Central memory CD8-positive, alpha-beta T cell (primary cell): ENCODE results near the gene SYNPR.
"Not testable (repeated sequence)": the region's sequence is repeated elsewhere in the genome, so short reads cannot be mapped to it uniquely, and the experiment has no call there.

Experiments
- ATAC-seq: fragments of 150-1000 bp; cut with Tn5 transposase; replicated peaks from 2 replicates; pipeline ENCODE4 v1.10.0; 2022; ENCODE audit warnings: mild to moderate bottlenecking, moderate FRiP score, moderate number of reproducible peaks; ENCODE audit not compliant: poor library complexity, severe bottlenecking; ENCODE audit errors: extremely low read depth
- DNase-seq, 2 donors: peaks; one replicate each; pipeline ENCODE4 v3.0.0; 2021; ENCODE audit warnings: low spot score in 2 of 2
- H3K27ac Mint-ChIP-seq: one replicate; pipeline ENCODE4 v1.8.0; 2022; ENCODE audit warnings: low read depth, mild to moderate bottlenecking, moderate library complexity, mixed read lengths
- H3K27me3 Mint-ChIP-seq: one replicate; pipeline ENCODE4 v1.8.0; 2022; ENCODE audit warnings: mixed read lengths
- H3K36me3 Mint-ChIP-seq: one replicate; pipeline ENCODE4 v1.8.0; 2022; ENCODE audit warnings: mild to moderate bottlenecking, moderate library complexity, mixed read lengths; ENCODE audit not compliant: insufficient read depth
- H3K4me1 Mint-ChIP-seq: one replicate; pipeline ENCODE4 v1.8.0; 2022; ENCODE audit warnings: mixed read lengths
- H3K4me3 Mint-ChIP-seq: one replicate; pipeline ENCODE4 v1.8.0; 2022; ENCODE audit warnings: mild to moderate bottlenecking, moderate library complexity, mixed read lengths
- H3K9me3 Mint-ChIP-seq: one replicate; pipeline ENCODE4 v1.8.0; 2022; ENCODE audit warnings: mixed read lengths

The SYNPR gene

DNA sequence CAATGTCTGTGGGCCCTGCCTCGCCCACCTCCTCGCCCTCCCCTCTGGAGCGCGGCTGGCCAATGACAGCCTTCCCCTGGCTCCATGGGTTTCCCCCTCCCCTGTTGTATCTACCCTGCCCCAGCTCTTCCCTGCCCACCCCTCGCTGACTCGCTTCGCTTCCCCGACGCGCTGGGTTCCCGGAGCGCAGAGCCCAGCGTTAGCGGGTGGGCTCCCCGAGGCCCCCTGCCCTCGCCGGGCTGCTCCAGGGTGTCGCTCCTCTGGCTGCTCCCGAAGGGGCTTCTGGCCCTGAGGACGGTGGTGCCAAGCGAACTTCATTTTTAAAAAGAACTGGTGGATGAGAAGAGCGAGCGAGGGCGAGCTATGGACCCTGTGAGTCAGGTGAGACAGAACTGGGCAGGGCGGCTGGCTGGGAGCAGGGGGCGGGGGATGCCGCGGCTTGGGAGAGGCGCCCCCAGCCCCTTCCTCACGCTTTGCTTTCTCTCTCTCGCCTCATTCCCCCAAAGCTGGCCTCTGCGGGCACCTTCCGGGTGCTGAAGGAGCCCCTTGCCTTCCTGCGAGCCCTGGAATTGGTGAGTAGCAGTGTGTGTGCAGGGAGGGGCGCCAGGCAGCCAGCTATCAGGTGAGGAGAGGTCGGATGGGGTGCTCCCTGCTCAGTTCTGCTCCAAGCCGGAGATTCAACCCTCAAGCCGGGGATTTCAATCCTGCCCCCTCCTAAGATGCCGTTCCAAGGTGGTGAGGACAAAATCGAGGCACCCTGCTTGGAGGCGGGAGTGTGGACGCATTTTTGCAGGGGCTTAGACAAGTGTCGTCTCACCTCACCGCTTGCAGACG is at the start of gene SYNPR:
SYNPR (plus strand) TSS at position 138 of the 834 bp plus-strand sequence.
- Mint-ChIP-seq H3K27me3 (peaks cover 16% of the 10 kb centered on the region), H3K4me3 (no peak within 1 kb of the TSS), H3K9me3 (peaks cover 6% of the 10 kb centered on the region), H3K4me1 (peaks cover 4% of the 10 kb centered on the region), H3K27ac (no peak within 1 kb of the TSS), H3K36me3 (no peaks in the 10 kb centered on the region)
- DNase-seq (no peak), ATAC-seq (no peak)

DNA sequence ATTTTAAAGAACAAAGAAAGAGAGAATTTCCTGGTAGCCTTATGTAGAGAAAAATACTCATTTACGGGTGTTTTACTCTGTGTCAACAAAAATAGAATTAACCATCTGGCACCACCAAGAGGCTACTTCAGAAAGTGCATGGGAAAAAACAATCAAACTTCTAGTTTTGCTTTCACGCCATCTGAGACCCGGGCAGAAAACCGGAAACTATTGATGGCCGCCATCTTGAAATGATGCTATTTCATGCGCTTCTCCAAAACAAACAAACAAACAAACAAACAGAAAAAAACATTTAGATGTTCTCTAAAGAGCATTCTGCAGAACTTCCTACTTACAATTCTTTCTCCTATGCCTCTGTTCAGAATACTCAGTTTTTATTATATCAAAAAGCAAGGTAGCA is 49.4 kb upstream of the SYNPR start:
- Mint-ChIP-seq H3K4me3 (no peak overlapping the region), H3K9me3 (peaks cover 6% of the 10 kb centered on the region), H3K27ac (no peak overlapping the region), H3K36me3 (no peaks in the 10 kb centered on the region), H3K4me1 (no peaks in the 10 kb centered on the region), H3K27me3 (no peaks in the 10 kb centered on the region)
- no peak for DNase-seq
- no peak for ATAC-seq

DNA sequence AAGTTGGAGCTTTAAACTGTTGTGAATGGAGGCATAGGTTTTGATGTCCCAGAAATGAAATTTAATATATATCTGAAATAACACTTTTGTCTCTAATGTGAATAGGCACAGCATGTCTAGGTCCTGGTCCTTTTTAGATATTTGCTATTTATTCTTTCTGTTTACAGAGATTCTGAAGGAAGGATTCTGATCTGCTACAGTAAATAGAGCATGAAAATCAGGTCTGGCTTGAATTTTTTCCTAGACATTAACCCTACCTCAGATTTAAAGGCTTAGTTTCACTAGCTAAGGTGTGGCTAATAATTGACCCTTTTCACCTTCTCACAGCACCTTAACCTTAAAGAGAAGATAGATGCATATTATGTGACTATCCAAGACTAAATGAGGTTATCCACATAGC is 48.0 kb upstream of the SYNPR start:
- no peak overlapping the region for H3K4me3 Mint-ChIP-seq
- ATAC-seq (no peak), DNase-seq (no peak)
- no peak overlapping the region for H3K27ac Mint-ChIP-seq
- peaks cover 12% of the 10 kb centered on the region for H3K9me3 Mint-ChIP-seq
- no peaks in the 10 kb centered on the region for H3K4me1 Mint-ChIP-seq
- H3K36me3 Mint-ChIP-seq = no peaks in the 10 kb centered on the region
- H3K27me3 Mint-ChIP-seq = no peaks in the 10 kb centered on the region

DNA sequence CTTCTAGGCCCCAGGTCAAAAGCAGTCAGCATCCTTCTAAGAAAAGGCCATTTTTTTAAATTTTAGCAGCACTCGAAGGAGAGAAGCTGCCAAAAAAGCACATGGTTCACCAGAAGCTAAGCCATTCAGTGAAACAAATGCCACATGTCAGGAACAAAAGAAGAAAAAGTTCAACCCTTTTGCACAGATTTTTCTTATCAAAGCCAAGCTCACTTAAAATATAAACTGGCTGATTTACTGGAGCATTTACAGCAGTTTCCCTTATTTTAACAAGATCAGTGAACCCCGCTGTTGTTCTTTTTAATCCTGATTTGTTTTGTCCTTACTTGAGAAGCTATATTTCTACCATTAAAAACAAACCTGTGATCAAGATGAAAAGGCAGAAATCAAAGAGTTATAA is 46.5 kb upstream of the SYNPR start:
- Mint-ChIP-seq H3K36me3 (no peaks in the 10 kb centered on the region), H3K4me1 (no peaks in the 10 kb centered on the region), H3K4me3 (no peak overlapping the region), H3K27ac (no peak overlapping the region), H3K9me3 (peaks cover 6% of the 10 kb centered on the region), H3K27me3 (no peaks in the 10 kb centered on the region)
- DNase-seq (no peak), ATAC-seq (no peak)

DNA sequence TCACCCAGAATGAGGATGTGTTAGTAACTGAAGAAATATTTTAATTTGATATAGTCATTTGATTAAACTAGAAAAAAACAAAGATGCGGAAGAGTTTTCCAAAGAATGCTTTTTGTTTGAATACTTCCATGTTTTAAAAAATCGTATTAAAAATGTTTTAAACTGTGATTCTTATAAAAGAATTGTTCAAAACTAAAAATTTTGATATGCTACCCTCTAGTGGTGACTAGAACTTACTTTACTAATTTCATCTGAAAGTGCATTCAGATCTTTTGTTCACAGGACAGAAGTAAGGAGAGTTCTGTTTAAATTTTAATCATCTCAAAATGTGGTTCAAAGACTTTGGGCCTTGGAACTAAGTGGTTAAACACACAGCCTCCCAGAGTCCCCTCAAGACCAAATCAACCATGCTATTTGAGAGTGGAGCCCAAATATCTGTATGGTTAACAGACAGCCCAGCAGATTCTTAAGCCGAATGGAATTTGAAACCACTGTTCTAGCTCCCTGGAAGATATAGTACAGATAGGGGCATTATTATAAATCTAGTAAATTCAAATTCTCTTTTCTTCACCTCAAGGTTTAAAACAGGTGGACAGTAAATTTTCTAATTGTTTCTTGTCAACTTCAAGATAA is 45.2 kb upstream of the SYNPR start:
- Mint-ChIP-seq H3K4me3 (no peak overlapping the region), H3K9me3 (peaks cover 6% of the 10 kb centered on the region), H3K27ac (no peak overlapping the region), H3K36me3 (no peaks in the 10 kb centered on the region), H3K27me3 (no peaks in the 10 kb centered on the region), H3K4me1 (no peaks in the 10 kb centered on the region)
- ATAC-seq = no peak
- DNase-seq = no peak

DNA sequence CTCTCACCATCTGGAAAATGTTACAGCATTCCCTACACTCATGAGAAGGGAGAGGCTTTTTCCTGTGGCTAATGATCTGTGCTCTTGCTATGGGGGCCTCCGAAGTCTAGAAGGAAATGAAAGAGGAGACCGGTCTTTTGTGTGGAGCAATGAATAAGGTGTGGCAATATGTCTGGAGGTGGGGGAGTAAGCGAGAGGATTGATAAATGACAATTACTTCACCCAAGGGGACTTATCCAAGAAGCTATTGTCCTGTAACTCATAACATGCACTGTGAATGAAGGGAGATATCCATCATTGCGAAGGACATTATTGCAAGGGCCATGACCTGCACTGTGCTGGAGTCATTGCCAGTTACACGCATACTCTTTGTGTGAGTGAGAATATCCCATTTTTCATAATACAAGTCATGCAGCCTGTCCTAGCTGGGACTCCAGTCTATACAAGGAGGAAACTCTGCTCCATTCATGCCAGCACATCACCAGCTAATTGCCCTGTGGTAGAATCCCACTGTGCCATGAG is 37.7 kb upstream of the SYNPR start:
- no peak for DNase-seq
- H3K9me3 Mint-ChIP-seq = peaks cover 13% of the 10 kb centered on the region
- no peak for ATAC-seq
- no peaks in the 10 kb centered on the region for H3K4me1 Mint-ChIP-seq
- no peaks in the 10 kb centered on the region for H3K36me3 Mint-ChIP-seq
- H3K27ac Mint-ChIP-seq = no peak overlapping the region
- no peak overlapping the region for H3K4me3 Mint-ChIP-seq
- no peaks in the 10 kb centered on the region for H3K27me3 Mint-ChIP-seq

DNA sequence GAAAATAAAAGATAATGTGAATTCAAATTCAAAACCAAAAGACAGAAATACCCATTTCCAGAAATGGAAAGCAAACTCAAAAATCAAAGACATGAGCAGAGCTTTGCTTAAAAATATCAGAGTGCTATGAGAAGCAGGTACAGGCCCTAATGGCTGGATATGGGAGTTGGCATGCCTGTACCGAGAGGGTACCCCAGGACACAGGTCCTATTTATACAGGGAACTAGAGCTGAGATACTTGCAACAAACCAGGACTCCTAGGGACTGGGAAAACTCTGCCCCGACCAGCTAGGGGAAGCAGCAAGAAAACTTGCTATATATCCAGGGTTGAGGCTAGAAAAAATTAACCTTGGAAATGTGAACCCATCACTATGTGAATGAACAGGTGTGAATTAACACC is 36.0 kb upstream of the SYNPR start:
- no peak overlapping the region for H3K4me3 Mint-ChIP-seq

DNA sequence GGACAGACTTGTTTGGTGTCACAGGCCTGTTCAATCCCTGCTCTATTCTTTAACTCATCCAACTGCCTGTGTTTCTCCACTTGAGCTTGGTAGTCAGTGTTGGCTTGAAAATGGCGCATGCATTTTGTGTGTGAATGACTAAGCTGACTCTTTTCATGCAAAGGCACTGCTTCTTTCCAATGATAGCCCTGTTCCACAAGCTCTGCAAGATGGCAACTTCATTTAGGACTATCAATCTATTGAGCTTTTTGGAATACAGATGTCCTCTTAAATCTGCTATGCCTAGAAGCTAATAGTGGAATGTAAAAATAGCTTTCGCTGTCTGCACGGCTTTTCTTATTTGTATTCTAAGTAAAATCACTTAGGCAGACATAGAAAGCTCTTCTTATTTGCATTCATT is 33.6 kb upstream of the SYNPR start:
- no peaks in the 10 kb centered on the region for H3K4me1 Mint-ChIP-seq
- H3K27me3 Mint-ChIP-seq = no peaks in the 10 kb centered on the region
- ATAC-seq = no peak
- H3K4me3 Mint-ChIP-seq = no peak overlapping the region
- DNase-seq = no peak
- H3K36me3 Mint-ChIP-seq = no peaks in the 10 kb centered on the region
- peaks cover 5% of the 10 kb centered on the region for H3K9me3 Mint-ChIP-seq
- H3K27ac Mint-ChIP-seq = no peak overlapping the region

More for the DNA sequence above, 36.0 kb upstream of the SYNPR start:
- no peak for DNase-seq
- no peaks in the 10 kb centered on the region for H3K36me3 Mint-ChIP-seq
- peaks cover 13% of the 10 kb centered on the region for H3K9me3 Mint-ChIP-seq
- no peak for ATAC-seq
- no peak overlapping the region for H3K27ac Mint-ChIP-seq
- no peaks in the 10 kb centered on the region for H3K27me3 Mint-ChIP-seq
- no peaks in the 10 kb centered on the region for H3K4me1 Mint-ChIP-seq

DNA sequence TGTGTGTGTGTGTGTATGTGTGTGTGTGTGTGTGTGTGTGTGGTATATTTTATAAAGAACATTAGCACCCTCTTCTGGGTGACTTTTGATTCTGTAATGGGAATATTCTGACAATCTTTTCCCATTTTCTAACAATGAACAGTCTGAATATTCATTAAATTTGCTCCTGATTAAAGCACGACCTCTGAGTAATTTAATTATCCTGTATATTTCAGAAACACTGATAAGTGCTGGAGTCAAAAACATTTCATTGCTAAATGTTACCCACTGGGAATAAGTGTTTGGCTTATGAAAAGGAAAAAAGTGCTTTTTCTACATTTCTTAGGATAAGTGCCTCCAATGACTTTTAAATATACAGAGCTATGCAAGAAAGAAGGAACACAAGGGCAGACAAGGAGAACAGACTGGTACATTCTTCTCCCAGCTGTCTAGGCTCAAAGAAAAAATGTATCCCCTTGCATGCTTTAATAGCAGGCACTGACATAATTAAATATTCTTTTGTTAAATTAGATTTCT is 32.3 kb upstream of the SYNPR start:
- ATAC-seq (no peak), DNase-seq (no peak)
- Mint-ChIP-seq H3K27me3 (no peaks in the 10 kb centered on the region), H3K4me1 (no peaks in the 10 kb centered on the region), H3K4me3 (no peak overlapping the region), H3K27ac (no peak overlapping the region), H3K36me3 (no peaks in the 10 kb centered on the region), H3K9me3 (peaks cover 9% of the 10 kb centered on the region)

DNA sequence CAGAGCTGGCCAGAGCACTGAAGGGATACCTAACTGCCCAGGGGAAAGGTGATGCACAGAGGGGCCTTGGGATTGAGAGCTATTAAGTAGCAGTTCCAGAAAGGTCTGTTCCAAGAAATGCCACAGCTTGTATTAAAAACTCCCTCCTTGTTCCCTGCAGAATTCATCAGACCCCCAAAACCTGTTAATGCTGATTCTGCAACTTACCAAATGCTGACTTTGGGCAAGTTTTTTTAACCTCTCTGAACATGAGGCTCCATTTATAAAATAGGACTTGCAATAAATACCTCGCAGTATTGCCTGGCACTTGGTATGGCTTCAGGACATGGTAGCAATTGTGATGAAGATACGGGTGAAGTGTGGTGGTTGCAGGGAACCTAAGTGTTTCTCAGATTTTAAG is 30.1 kb upstream of the SYNPR start:
- H3K27ac Mint-ChIP-seq = no peak overlapping the region
- H3K4me3 Mint-ChIP-seq = no peak overlapping the region
- DNase-seq (no peak), ATAC-seq (no peak)
- no peaks in the 10 kb centered on the region for H3K27me3 Mint-ChIP-seq
- no peaks in the 10 kb centered on the region for H3K36me3 Mint-ChIP-seq
- H3K4me1 Mint-ChIP-seq = no peaks in the 10 kb centered on the region
- peaks cover 9% of the 10 kb centered on the region for H3K9me3 Mint-ChIP-seq

DNA sequence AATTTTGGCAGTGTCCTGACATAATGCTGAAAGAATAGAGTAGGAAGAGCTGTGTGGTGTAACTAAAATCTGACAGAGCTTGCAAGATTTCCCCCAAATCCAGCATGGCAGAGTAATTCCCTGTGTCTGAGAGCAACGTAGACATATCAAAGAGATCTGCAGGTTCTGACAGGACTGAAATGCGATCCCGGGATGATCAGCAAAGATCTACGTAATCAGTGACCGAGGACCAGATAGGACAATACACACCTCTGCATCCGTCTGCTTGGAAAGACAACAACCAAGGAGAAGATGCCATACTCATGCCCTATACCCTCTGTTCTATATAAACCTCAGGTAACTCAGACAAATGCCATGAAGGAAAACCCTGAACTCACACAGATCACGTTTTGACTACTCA is 26.6 kb upstream of the SYNPR start:
- no peaks in the 10 kb centered on the region for H3K36me3 Mint-ChIP-seq
- ATAC-seq (no peak), DNase-seq (no peak)
- H3K4me1 Mint-ChIP-seq = no peaks in the 10 kb centered on the region
- no peak overlapping the region for H3K27ac Mint-ChIP-seq
- no peaks in the 10 kb centered on the region for H3K27me3 Mint-ChIP-seq
- H3K4me3 Mint-ChIP-seq = no peak overlapping the region
- peaks cover 9% of the 10 kb centered on the region for H3K9me3 Mint-ChIP-seq

DNA sequence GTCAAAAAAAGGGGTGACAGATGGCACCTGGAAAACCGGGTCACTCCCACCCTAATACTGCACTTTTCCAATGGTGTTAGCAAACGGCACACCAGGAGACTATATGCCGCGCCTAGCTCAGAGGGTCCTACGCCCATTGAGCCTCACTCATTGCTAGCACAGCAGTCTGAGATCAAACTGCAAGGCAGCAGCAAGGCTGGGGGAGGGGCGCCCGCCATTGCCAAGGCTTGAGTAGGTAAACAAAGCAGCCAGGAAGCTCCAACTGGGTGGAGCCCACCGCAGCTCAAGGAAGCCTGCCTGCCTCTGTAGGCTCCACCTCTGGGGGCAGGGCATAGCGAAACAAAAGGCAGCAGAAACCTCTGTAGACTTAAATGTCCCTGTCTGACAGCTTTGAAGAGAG is 22.3 kb upstream of the SYNPR start:
- not testable (repeated sequence) for H3K9me3 Mint-ChIP-seq, H3K4me1 Mint-ChIP-seq, DNase-seq, H3K36me3 Mint-ChIP-seq, H3K4me3 Mint-ChIP-seq, ATAC-seq, H3K27me3 Mint-ChIP-seq, H3K27ac Mint-ChIP-seq

DNA sequence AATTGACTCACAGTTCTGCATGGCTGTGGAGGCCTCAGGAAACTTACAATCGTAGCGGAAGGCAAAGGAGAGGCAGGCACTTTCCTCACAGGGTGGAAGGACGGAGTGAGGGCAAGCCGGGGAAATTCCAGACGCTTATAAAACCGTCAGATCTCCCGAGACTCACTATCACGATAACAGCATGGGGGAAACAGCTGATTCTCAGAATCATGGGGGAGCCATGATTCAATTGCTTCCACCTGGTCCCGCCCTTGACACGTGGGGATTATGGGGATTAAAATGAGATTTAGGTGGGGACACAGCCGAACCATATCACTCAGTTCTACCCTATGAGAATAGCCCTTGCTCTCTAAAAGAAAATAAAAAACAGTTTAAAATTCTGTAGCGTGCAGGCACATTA is 13.4 kb upstream of the SYNPR start:
- no peaks in the 10 kb centered on the region for H3K27me3 Mint-ChIP-seq
- DNase-seq (no peak), ATAC-seq (no peak)
- H3K9me3 Mint-ChIP-seq = peaks cover 7% of the 10 kb centered on the region
- no peak overlapping the region for H3K27ac Mint-ChIP-seq
- H3K36me3 Mint-ChIP-seq = no peaks in the 10 kb centered on the region
- H3K4me3 Mint-ChIP-seq = no peak overlapping the region
- H3K4me1 Mint-ChIP-seq = no peaks in the 10 kb centered on the region
